GM06990 (cell line): Measurements from ENCODE around the gene C1QTNF5.

ENCODE experiments used
- DNase-seq: peaks from one replicate; pipeline ENCODE4 v3.0.0-alpha.2; 2011; ENCODE audit not compliant: insufficient read length; ENCODE audit errors: extremely low read depth
- H3K27me3 ChIP-seq: replicated peaks from 2 replicates; pipeline ENCODE4 v1.6.0; 2011; ENCODE audit warnings: low read length; ENCODE audit not compliant: control insufficient read depth, insufficient read depth
- H3K36me3 ChIP-seq: 2 replicates; pipeline ENCODE4 v1.5.1; 2011; ENCODE audit warnings: low read length; ENCODE audit not compliant: control insufficient read depth, insufficient read depth
- H3K4me3 ChIP-seq: replicated peaks from 2 replicates; pipeline ENCODE4 v1.5.1; 2011; ENCODE audit warnings: low read depth, mild to moderate bottlenecking, control low read depth, low read length
- CTCF ChIP-seq: IDR thresholded peaks from 2 replicates; pipeline ENCODE4 v1.5.1; 2011; ENCODE audit warnings: low read length, control low read depth, mild to moderate bottlenecking, inconsistent platforms; ENCODE audit not compliant: insufficient read depth, poor library complexity, severe bottlenecking

The C1QTNF5 gene

DNA sequence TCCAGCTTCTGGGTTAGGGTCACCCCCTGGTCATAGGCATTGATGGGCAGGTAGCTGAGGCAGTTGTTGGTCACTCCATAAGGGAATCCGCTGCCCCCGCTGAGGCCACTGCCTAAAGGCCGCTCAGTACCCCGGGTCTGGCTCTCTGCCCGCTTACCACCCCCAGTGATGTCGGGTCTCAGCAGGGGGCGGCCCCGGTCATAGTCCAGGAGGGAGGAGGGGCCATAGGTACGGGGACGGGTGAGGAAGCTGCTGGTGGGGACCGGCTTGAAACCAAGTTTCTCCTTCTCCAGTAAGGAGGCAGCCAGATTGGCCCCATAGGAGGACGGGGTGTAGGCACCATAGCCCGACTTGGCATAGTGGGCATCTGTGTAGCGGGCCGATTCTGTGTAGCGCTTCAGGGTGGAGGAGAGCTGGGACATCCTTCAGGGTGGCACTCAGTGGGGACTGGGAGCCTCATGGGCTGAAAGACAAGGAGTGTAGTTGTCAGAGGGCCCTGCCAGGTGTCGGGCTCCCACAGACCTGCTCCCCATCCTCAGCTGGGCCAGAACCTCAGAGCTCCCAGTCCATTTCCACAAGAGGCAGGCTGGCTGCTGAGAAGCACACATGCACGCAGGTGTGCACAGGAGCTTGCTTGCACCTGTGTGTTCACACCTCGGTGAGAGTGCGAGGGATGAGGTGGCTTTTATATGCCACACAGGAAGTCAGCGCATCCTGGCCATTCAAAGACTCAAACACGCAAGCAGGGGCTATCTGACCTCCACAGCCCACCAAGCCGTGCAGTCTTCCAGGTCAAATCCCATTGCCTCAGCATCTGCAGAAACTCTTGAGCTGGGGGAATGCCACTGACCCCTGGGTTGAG is 32.6 kb upstream of the C1QTNF5 start:
- no peak for TF ChIP-seq CTCF

DNA sequence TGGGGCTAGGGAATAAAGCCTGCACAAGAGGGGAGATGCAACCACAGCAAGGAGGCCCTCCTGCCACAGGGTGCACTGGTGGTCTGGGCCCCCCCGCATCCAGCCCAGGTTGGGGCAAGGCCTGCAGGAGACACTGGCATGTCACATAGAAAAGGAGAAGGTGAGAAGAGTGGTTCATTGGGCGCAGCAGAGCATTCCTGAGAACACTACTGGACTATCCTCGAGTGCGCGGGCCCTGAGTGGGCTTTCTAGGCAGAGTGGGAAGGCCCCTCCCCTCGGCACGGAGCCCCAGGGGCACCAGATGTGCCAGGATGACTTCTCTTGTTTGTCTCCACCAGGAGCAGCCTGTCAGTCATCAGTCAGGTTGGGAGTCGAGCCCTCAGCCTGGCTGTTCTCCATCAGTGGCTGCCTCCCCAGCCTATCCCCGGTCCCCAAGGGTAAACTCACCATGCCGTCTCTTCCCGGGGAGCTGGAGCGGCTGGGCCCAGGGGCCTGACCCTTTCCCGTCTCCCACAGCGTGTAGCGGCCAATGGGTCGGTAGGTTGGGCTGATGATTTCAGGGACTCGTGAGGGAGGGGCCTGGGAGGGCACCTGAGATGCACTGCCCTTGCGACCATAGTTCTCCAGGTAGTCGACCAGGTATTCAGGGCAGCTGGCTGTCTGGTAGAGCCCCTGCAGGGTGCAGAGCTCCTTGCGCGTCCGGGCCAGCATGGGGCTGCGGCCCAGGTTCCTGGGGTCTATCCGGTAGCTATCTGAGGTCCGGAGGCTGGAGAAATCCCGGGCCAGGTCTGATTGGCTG is 31.8 kb upstream of the C1QTNF5 start:
- TF ChIP-seq CTCF, result no peak
- Histone ChIP-seq H3K27me3 (no peaks in the 10 kb centered on the region; the same call in 1 of the 2 replicates), H3K36me3 (no peaks in the 10 kb centered on the region), H3K4me3 (no peak overlapping the region)
- no peak for DNase-seq

More for the DNA sequence above, 32.6 kb upstream of the C1QTNF5 start:
- no peaks in the 10 kb centered on the region for H3K36me3 ChIP-seq
- DNase-seq, result no peak
- H3K27me3 ChIP-seq, result no peaks in the 10 kb centered on the region; the same call in 1 of the 2 replicates
- H3K4me3 ChIP-seq, result no peak overlapping the region

GRCh38 chr11:119371778-119372182 is 31.1 kb upstream of the C1QTNF5 start:
- H3K4me3 ChIP-seq, result no peak overlapping the region
- H3K36me3 ChIP-seq, result no peaks in the 10 kb centered on the region
- no peaks in the 10 kb centered on the region; the same call in 1 of the 2 replicates for H3K27me3 ChIP-seq
- no peak for DNase-seq
- peak; percentile 11 for TF ChIP-seq CTCF

DNA sequence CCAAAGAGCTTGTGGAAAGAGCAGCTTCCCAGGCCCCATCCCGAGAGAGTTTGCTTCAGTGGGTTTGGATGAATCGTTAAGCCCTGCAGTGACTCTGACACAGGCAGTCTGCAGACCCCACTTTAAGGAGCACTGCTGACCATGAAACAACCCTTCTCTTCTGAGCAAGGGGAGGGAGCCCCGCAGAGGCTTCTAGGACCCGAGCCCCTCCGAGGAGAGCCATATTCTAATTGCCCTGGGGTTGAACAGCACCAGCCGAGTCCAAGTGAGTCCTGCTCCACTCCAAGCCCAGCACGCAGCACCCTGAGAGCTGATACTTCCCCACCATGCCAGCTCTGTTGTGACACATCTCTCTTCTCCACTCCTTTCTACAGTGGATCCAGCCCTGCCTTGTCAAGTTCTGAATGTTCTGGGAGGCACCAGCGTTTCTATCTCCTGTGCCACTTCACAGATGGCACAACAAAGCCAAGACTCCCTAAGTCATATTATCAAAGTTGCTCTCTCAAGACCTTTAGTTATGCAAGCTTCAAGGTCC is 30.5 kb upstream of the C1QTNF5 start:
- Histone ChIP-seq H3K36me3 (no peaks in the 10 kb centered on the region), H3K27me3 (no peaks in the 10 kb centered on the region; the same call in 1 of the 2 replicates), H3K4me3 (no peak overlapping the region)
- TF ChIP-seq CTCF, result no peak
- DNase-seq, result no peak

DNA sequence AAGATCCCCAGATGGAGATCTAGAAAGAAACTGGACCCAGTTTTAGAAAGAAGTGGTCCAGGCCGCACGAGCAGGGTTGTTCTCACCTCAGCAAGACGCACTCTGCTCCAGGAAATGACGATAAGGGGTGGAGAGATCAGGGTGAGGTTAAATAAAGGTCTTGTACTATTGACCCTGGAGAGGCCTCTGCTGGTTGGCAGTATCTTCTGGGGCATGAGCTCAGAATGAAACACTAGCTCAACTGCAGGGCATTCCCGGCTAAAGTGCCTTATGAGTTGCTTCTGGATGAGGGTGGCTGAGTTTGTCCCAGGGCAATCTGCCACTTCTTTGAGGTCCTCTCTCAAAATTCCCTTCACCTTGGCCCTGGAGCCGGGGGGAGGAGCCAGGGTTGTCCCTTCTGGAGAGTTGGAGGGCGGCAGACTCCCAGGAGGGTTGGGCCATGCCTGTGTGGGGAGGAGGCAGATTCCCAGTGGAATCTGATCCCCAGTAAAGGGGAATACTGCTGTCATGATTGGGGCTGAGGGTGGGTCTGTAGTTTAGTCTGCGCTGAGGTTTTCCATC is 29.9 kb upstream of the C1QTNF5 start:
- TF ChIP-seq CTCF, result no peak
- no peak overlapping the region for H3K4me3 ChIP-seq
- no peaks in the 10 kb centered on the region; the same call in 1 of the 2 replicates for H3K27me3 ChIP-seq
- DNase-seq, result no peak
- H3K36me3 ChIP-seq, result no peaks in the 10 kb centered on the region
